ENCODE measurements around the gene ARHGAP26.

ARHGAP26 gene

DNA sequence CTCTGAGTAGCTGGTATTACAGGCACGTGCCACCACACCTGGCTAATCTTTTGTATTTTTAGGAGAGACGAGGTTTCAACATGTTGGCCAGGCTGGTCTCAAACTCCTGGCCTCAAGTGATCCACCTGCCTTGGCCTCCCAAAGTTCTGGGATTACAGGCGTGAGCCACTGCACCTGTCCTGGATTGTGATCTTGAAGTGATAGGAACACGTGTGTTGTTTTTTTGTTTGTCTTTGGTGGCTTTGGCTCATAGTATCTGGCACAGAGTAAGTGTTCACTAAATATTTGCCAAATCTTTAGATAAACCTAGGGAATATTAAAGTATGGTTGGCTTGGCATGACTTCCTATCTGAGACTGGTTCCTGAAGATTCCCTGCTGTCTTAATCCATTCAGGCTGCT lies 172.7 kb downstream of the ARHGAP26 start:
- ChIA-PET CTCF (no interaction called here), POLR2A (ENCODE audit: low non-redundant PET) (no interaction called here)
- no peak for DNase-seq (ENCODE audit: low spot score)
- H3K27ac ChIP-seq, result no peak overlapping the region
- no peak for TF ChIP-seq CTCF (conservative IDR thresholded peaks at IDR 0.05; ENCODE audit: low read depth)

GRCh38 chr5:142944140-142944539 lies 174.0 kb downstream of the ARHGAP26 start:
- no peak for DNase-seq (ENCODE audit: low spot score)
- CTCF ChIA-PET, result no interaction called here
- POLR2A ChIA-PET (ENCODE audit: low non-redundant PET), result no interaction called here

DNA sequence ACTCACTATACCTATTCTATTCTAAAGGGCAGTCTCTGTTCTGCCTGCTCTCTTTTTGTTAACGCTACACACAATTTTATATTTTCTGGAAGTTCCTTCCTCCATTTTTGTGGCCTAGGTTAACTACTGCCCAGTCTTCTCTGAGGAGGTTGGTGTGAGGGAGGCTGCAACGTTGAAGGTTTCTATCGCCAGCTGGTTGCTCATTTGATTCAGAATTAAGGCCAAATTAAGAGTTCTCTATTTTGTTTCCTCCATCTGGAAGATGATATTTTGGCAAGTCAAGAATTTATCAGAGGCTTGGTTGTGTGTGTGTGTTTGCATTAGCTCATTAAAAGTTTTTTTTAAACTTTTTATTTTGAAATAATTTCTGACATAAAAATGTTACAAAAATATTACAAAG lies 175.1 kb downstream of the ARHGAP26 start:
- DNase-seq (ENCODE audit: low spot score), result no peak
- CTCF ChIA-PET, result no interaction called here
- H3K27ac ChIP-seq, result no peak overlapping the region
- no peak for TF ChIP-seq CTCF (conservative IDR thresholded peaks at IDR 0.05; ENCODE audit: low read depth)
- POLR2A ChIA-PET (ENCODE audit: low non-redundant PET), result interaction anchor here (0.5 kb wide), 1 partner anchor 435 kb away, joined by 3 read pairs; no protein-coding TSS in a partner anchor

More at GRCh38 chr5:142944140-142944539, 174.0 kb downstream of the ARHGAP26 start:
- TF ChIP-seq CTCF (conservative IDR thresholded peaks at IDR 0.05; ENCODE audit: low read depth), result no peak
- H3K27ac ChIP-seq, result no peak overlapping the region

- no peak overlapping the region for H3K27ac ChIP-seq
- POLR2A ChIA-PET (ENCODE audit: low non-redundant PET), result no interaction called here
- CTCF ChIA-PET, result interaction anchor here (0.6 kb wide), 1 partner anchor 117 kb away, joined by 3 read pairs; no protein-coding TSS in a partner anchor
- no peak for TF ChIP-seq CTCF (conservative IDR thresholded peaks at IDR 0.05; ENCODE audit: low read depth)
- no peak for DNase-seq (ENCODE audit: low spot score)
Measured at GRCh38 chr5:142945845-142946244, 175.7 kb downstream of the ARHGAP26 start.

GRCh38 chr5:142946547-142947426 lies 176.6 kb downstream of the ARHGAP26 start:
- TF ChIP-seq CTCF (conservative IDR thresholded peaks at IDR 0.05; ENCODE audit: low read depth), result no peak
- POLR2A ChIA-PET (ENCODE audit: low non-redundant PET), result interaction anchor here (0.6 kb wide), 1 partner anchor 214 kb away, joined by 9 read pairs; no protein-coding TSS in a partner anchor
- no peak for DNase-seq (ENCODE audit: low spot score)
- no peak overlapping the region for H3K27ac ChIP-seq
- CTCF ChIA-PET, result no interaction called here

- no peak for DNase-seq (ENCODE audit: low spot score)
- no peak for TF ChIP-seq CTCF (conservative IDR thresholded peaks at IDR 0.05; ENCODE audit: low read depth)
- no peak overlapping the region for H3K27ac ChIP-seq
- CTCF ChIA-PET, result no interaction called here
- POLR2A ChIA-PET (ENCODE audit: low non-redundant PET), result interaction anchor here (0.6 kb wide), 1 partner anchor 214 kb away, joined by 9 read pairs; no protein-coding TSS in a partner anchor
Measured at GRCh38 chr5:142947427-142947709, 177.2 kb downstream of the ARHGAP26 start.
